Ovary (tissue), 3 donors: ENCODE measurements around the gene PTPRB.

ENCODE experiments used
- CTCF ChIP-seq, 3 donors: fragments of 450-650 bp in 2 of 3; fragments of 200-600 bp in 1 of 3; IDR thresholded peaks; one replicate each; pipeline versions ENCODE4 v1.5.1 to v1.8.0; 2016 to 2022; ENCODE audit warnings: antibody characterized with exemption in 3 of 3, mild to moderate bottlenecking in 1 of 3
- EP300 ChIP-seq: sonication (generic); formaldehyde crosslinking; IDR thresholded peaks from one replicate; pipeline ENCODE4 v1.6.1; 2017; ENCODE audit warnings: antibody characterized with exemption
- POLR2A ChIP-seq: fragments of 450-650 bp; IDR thresholded peaks from one replicate; pipeline ENCODE4 v1.6.1; 2017; ENCODE audit warnings: antibody characterized with exemption, mild to moderate bottlenecking, moderate library complexity
- donor health status: DM: no; HTN: no; CAD: no.

- TF ChIP-seq CTCF (IDR thresholded peaks at IDR 0.05) (no peak), EP300 (no peak), POLR2A (no peak)
Measured at GRCh38 chr12:70604662-70605061, 32.6 kb downstream of the PTPRB start.
